Keratinocyte (primary cell): ENCODE results near the gene GPC1. TPM values are rescaled to one million over a fixed set of nuclear protein-coding genes. Genes with fewer than 3 reads are reported as not detected.

Experiments
- DNase-seq: peaks from one replicate; pipeline ENCODE4 v3.0.0-alpha.2; 2011; ENCODE audit warnings: low read depth, missing footprints, low spot score
- FAIRE-seq: peaks from 2 replicates; lab custom pipeline; 2011; peaks lifted over from hg19 to GRCh38; lab: Jason Lieb, UNC
- H2AFZ ChIP-seq: 2 replicates; pipeline ENCODE4 v1.6.0; 2012; ENCODE audit warnings: low read length, control low read depth, inconsistent platforms; ENCODE audit not compliant: control insufficient read depth
- H3K27ac ChIP-seq: 2 replicates; pipeline ENCODE4 v1.5.1; 2011; ENCODE audit warnings: low read length; ENCODE audit not compliant: control insufficient read depth, insufficient read depth
- H3K27me3 ChIP-seq: 3 replicates; pipeline ENCODE4 v1.6.0; 2011; ENCODE audit warnings: low read length; ENCODE audit not compliant: control insufficient read depth, insufficient read depth; ENCODE audit errors: extremely low read depth
- H3K36me3 ChIP-seq, 2 experiments: 2 replicates in 1 of 2; 3 replicates in 1 of 2; pipeline ENCODE4 v1.5.1; 2011; ENCODE audit warnings: low read length in 2 of 2, mild to moderate bottlenecking in 1 of 2; ENCODE audit not compliant: control insufficient read depth in 2 of 2, insufficient read depth in 2 of 2; ENCODE audit errors: extremely low read depth in 1 of 2
- H3K4me1 ChIP-seq: 3 replicates; pipeline ENCODE4 v1.5.1; 2011; ENCODE audit warnings: low read length; ENCODE audit not compliant: control insufficient read depth, insufficient read depth; ENCODE audit errors: extremely low read depth
- H3K4me2 ChIP-seq: 3 replicates; pipeline ENCODE4 v1.6.0; 2011; ENCODE audit warnings: low read depth, low read length; ENCODE audit not compliant: control insufficient read depth, insufficient read depth; ENCODE audit errors: extremely low read depth
- H3K4me3 ChIP-seq, 3 experiments: fragments of 200-600 bp in 1 of 3; sonication (generic) in 1 of 3; 2 replicates in 2 of 3; 3 replicates in 1 of 3; pipeline ENCODE4 v1.5.1; 2011 to 2016; ENCODE audit warnings: low read length in 3 of 3, mild to moderate bottlenecking in 3 of 3, control low read depth in 2 of 3, inconsistent platforms in 1 of 3, low read depth in 1 of 3, mixed read lengths in 1 of 3, mixed run types in 1 of 3, moderate library complexity in 1 of 3; ENCODE audit not compliant: control insufficient read depth in 2 of 3, insufficient read depth in 2 of 3; ENCODE audit errors: extremely low read depth in 1 of 3
- H3K79me2 ChIP-seq: 2 replicates; pipeline ENCODE4 v1.6.0; 2012; ENCODE audit warnings: low read length; ENCODE audit not compliant: control insufficient read depth, insufficient read depth
- H3K9ac ChIP-seq: 3 replicates; pipeline ENCODE4 v1.6.0; 2011; ENCODE audit warnings: low read length; ENCODE audit not compliant: control insufficient read depth, insufficient read depth; ENCODE audit errors: extremely low read depth
- H3K9me1 ChIP-seq: 3 replicates; pipeline ENCODE4 v1.6.0; 2011; ENCODE audit warnings: low read length; ENCODE audit not compliant: control insufficient read depth, insufficient read depth; ENCODE audit errors: extremely low read depth
- H3K9me3 ChIP-seq: 2 replicates; pipeline ENCODE4 v1.5.1; 2012; ENCODE audit warnings: low read depth, low read length; ENCODE audit not compliant: control insufficient read depth
- H4K20me1 ChIP-seq: 3 replicates; pipeline ENCODE4 v1.6.0; 2011; ENCODE audit warnings: low read length; ENCODE audit not compliant: control insufficient read depth, insufficient read depth; ENCODE audit errors: extremely low read depth
- CTCF ChIP-seq, 3 experiments: IDR thresholded peaks in 1 of 3; conservative IDR thresholded peaks in 1 of 3; optimal IDR thresholded peaks in 1 of 3; 2 replicates in 2 of 3; 3 replicates in 1 of 3; pipeline versions ENCODE3 to v1.5.1; 2011; ENCODE audit warnings: low read length in 3 of 3, mild to moderate bottlenecking in 3 of 3, moderate library complexity in 2 of 3, control low read depth in 1 of 3, inconsistent platforms in 1 of 3; ENCODE audit not compliant: insufficient read depth in 2 of 3; ENCODE audit errors: extremely low read depth in 1 of 3
- EZH2 ChIP-seq: IDR thresholded peaks from one replicate; pipeline ENCODE4 v1.6.1; 2012; ENCODE audit warnings: inconsistent platforms, mild to moderate bottlenecking, low read length, moderate library complexity
- dilution Hi-C: fragments of 300-500 bp; cut with MboI; formaldehyde crosslinking; loops from one replicate; pipeline ENCODE4 v1.7.0; 2020; ENCODE audit warnings: low sequenced_read_pairs; ENCODE audit not compliant: extremely low pct_ligation_motif_present
- polyA plus RNA-seq, 5 experiments: library from polyadenylated mRNA; depleted of rRNA in 3 of 5; stranded (reverse) in 3 of 5; stranded (forward) in 1 of 5; unstranded in 1 of 5; fragments of >200 nt; gene quantifications; 1 replicate in 1 of 5; 2 replicates in 3 of 5; 3 replicates in 1 of 5; pipeline versions ENCODE4 v1.2.1 to v1.2.3, GENCODE V29; 2011 to 2012; ENCODE audit warnings: missing spikeins in 2 of 5, low read depth in 1 of 5, low replicate concordance in 1 of 5

The GPC1 gene
- polyA plus RNA-seq, 1 donor (not counting 4 experiments of a cell fraction or from before 2014, with no cell fraction given) = 46.6 TPM

- dilution Hi-C loops = no loop called here
- no peak for FAIRE-seq
- no peaks in the 10 kb centered on the region for H3K9me1 ChIP-seq
These were observed 75.2 kb downstream of the GPC1 start for GRCh38 chr2:240510513-240511210.

GRCh38 chr2:240511351-240512108 is 76.1 kb downstream of the GPC1 start:
- H2AFZ ChIP-seq = no peak overlapping the region
- H3K4me3 ChIP-seq = no peak overlapping the region
- H3K4me1 ChIP-seq = peaks cover 11% of the 10 kb centered on the region
- H3K27me3 ChIP-seq = no peaks in the 10 kb centered on the region
- H3K4me2 ChIP-seq = no peak overlapping the region
- peaks cover 0 to 2% of the 10 kb centered on the region in 2 experiments for H3K36me3 ChIP-seq
- TF ChIP-seq CTCF (optimal IDR thresholded peaks at IDR 0.05 in 1 of 3, IDR thresholded peaks at IDR 0.05 in 1 of 3, conservative IDR thresholded peaks at IDR 0.05 in 1 of 3; ENCODE audit: extremely low read depth in 1 of 3, insufficient read depth in 2 of 3, low read length in 3 of 3) (no peak), EZH2 (no peak)
- H4K20me1 ChIP-seq = no peaks in the 10 kb centered on the region
- no peaks in the 10 kb centered on the region for H3K79me2 ChIP-seq
- H3K9me1 ChIP-seq = no peaks in the 10 kb centered on the region
- no peak overlapping the region for H3K9ac ChIP-seq
- no peaks in the 10 kb centered on the region for H3K9me3 ChIP-seq
- DNase-seq = no peak
- H3K27ac ChIP-seq = no peak overlapping the region
- no peak for FAIRE-seq
- dilution Hi-C loops = no loop called here

More at GRCh38 chr2:240510513-240511210, 75.2 kb downstream of the GPC1 start:
- Histone ChIP-seq H2AFZ (no peak overlapping the region), H3K36me3 (peaks cover 0 to 2% of the 10 kb centered on the region in 2 experiments), H3K4me3 (no peak overlapping the region), H3K27ac (no peak overlapping the region), H3K4me2 (no peak overlapping the region), H3K79me2 (no peaks in the 10 kb centered on the region), H3K27me3 (no peaks in the 10 kb centered on the region), H3K9me3 (no peaks in the 10 kb centered on the region), H4K20me1 (no peaks in the 10 kb centered on the region), H3K4me1 (peaks cover 11% of the 10 kb centered on the region), H3K9ac (no peak overlapping the region)
- TF ChIP-seq CTCF (optimal IDR thresholded peaks at IDR 0.05 in 1 of 3, IDR thresholded peaks at IDR 0.05 in 1 of 3, conservative IDR thresholded peaks at IDR 0.05 in 1 of 3; ENCODE audit: extremely low read depth in 1 of 3, insufficient read depth in 2 of 3, low read length in 3 of 3) = no peak
- no peak for TF ChIP-seq EZH2
- no peak for DNase-seq
